HK-2 (cell line): ENCODE measurements around the gene RFTN1.

Source experiments
- DNase-seq: peaks from one replicate; pipeline ENCODE4 v3.0.0-alpha.2; 2018; ENCODE audit not compliant: unreplicated experiment

RFTN1 gene

DNA sequence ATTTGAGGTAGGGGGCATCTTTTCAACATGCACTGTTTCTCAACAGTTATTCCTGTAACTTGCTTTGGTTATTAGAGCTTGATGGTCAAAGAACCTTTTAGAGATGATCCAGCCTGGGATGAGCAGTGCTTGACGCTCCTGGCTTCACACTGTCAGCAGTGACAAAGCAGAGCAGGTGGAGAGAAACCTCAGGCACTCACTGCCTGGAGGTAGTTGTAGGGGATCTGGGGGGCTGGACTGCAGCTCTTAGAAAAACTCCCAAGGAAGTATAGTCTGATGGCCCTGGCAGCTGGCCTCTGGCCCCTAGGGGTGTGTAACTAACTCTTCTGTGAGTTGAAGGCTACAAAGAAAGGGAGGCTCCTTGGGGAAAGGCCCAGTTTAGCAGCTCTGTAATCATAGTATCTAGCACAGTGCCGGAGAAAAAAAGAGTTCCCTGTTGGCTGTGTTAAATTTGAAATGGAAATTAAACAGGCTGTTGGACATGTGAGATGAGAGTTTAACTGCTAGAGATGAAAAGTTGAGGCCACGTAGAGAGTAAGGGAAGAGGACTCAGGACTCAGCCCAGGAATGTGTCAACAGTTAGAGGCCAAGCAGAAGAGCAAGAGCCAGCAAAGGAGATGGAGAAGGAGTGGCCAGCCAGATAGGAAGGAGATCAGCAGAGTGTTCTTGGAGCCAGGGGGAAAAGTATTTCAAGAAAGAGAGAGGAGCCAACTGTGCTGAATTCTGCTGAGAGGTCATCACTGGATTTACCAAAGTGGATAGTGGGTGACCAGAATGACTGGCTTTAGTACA is 234.3 kb downstream of the RFTN1 start:
- no peak for DNase-seq

DNA sequence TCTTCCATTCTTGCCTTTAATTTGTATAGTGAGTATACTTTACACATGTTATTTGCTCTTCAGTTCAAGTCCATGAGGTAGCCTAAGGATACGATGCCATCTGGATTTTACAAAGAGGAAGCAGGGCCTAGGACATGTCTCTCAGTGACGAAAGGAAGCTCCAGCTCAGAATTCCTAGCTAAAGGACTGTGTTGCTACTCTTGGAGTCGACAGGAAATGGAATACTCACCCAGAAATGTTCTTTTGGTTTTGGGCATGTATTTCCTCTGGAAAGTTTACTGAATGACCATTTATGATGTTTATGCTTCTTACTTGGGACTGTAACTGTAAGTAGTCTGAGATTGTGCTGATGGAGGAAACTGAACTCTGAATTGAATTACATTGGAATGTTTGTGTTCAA is 236.0 kb downstream of the RFTN1 start:
- DNase-seq: no peak

DNA sequence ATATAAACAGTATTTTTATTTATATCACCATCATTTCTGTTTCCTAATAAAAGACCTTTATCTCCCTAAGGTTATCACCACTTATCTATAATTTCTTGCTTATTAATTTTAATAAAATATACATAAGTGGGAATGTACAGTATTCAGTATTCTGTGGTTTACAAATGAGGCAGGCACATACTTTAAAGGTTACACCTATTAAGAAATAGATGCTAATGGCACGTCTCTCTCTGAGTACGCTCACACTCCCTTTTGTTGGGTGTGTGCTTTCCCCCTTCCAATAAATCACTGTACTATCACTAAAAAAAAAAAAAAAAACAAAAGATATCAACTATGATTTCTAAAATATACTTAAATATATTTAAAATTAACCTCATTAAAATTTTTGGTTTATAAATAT is 239.6 kb downstream of the RFTN1 start:
- DNase-seq: no peak

DNA sequence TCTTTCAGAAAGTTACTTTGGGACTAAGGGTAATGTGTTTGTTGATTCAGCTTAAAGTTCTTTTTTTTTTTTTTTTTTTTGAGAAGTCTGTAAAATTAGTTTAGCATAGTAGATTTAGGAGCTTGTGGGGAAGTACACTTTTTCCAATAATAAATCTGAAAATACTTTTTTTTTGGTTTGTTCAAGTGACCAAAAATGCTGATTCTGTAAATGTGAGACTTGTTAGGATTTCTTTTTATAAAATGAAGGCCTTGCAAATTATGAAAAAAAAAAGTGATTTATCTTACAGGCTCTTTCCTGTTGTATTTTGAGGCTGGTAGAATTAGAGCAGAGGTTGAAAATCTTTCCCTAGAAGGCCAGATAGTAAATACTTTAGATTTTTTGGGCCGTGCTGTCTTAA is 240.9 kb downstream of the RFTN1 start:
- no peak for DNase-seq

DNA sequence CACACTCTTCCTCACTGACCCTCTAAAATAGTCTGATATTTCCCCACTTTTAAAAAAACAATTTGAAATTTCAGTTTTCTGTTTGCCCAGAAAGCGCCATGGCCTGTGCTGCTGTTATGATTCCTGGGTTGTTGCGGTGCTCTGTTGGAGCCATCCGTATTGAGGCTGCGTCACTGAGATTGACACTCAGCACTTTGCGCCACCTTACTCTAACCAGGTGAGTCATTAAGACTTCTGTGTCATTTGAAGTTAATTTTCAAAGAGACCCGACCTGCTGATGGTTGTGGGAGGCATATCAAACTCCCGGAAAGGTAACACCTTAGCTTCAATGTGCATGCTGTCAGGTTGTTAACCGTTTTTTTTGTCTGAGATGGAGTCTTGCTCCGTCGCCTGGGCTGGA is 242.6 kb downstream of the RFTN1 start:
- DNase-seq: no peak

DNA sequence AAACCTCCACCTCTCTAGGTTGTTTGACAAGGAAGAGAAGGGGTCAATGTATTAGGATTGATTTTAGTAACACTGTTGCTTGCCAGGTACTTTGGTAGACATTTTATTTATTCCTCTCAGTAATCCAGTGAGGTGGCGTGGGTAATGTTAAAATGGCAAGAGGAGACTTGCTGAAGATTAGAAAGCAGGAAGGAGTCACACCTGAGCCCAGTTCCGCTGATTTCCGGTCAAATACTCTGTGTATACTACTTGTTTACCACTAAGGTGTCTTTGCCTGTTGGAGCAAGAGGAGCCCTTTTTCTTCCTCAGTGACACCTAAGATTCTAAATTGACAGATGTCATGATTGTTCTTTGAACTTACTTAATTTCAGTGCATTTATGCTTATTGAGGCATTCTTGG is 246.8 kb downstream of the RFTN1 start:
- no peak for DNase-seq
